ENCODE measurements around the gene USP14. TPM values are rescaled to one million over a fixed set of nuclear protein-coding genes. Genes with fewer than 3 reads are reported as not detected.

USP14 gene
- total RNA-seq, 2 experiments from 2014 or later: 21.3 to 88.3 TPM

- no peak for TF ChIP-seq EZH2phosphoT487 (IDR thresholded peaks at IDR 0.05; ENCODE audit: borderline replicate concordance, low read depth, low read length)
- no peak for TF ChIP-seq CTCF (conservative IDR thresholded peaks at IDR 0.05; ENCODE audit: low read length)
- BruUV-seq (replicated peaks): no TSS peak
- H3K27ac ChIP-seq (ENCODE audit: low read depth, low read length, poor library complexity, severe bottlenecking): no peak overlapping the region
- no peaks in the 10 kb centered on the region for H3K9me2 ChIP-seq (ENCODE audit: insufficient read depth, low read length)
- peaks cover 83% of the 10 kb centered on the region for H3K36me3 ChIP-seq (ENCODE audit: insufficient read depth, low read length)
- H3K4me2 ChIP-seq (ENCODE audit: low read length): no peak overlapping the region
- ChIA-PET CTCF (ENCODE audit: unreplicated experiment) (no interaction called here), POLR2A (interaction anchor here (0.6 to 1.8 kb wide), 3 partner anchors 11 to 45 kb away, joined by 3 to 6 read pairs (median 4); no protein-coding TSS in a partner anchor)
- no peaks in the 10 kb centered on the region for H3K9me3 ChIP-seq (ENCODE audit: low read length)
- H4K20me1 ChIP-seq (ENCODE audit: insufficient read depth, low read length): no peaks in the 10 kb centered on the region
- H3K79me2 ChIP-seq (ENCODE audit: insufficient read depth, low read depth, low read length): no peaks in the 10 kb centered on the region
- H3K4me3 ChIP-seq (ENCODE audit: low read depth, low read length, poor library complexity, severe bottlenecking): no peak overlapping the region
- DNase-seq (ENCODE audit: low spot score): no peak
- H2AFZ ChIP-seq (ENCODE audit: low read length): no peak overlapping the region
- H3K4me1 ChIP-seq (ENCODE audit: insufficient read depth, low read length, poor library complexity, severe bottlenecking): no peaks in the 10 kb centered on the region
- intact Hi-C loops (cut with micrococcal nuclease; ENCODE audit: unreplicated experiment): loop anchor here (10.0 kb wide), 1 partner anchor 49 kb away; no protein-coding TSS in a partner anchor
Observed at GRCh38 chr18:225745-226144, 67.4 kb downstream of the USP14 start.

DNA sequence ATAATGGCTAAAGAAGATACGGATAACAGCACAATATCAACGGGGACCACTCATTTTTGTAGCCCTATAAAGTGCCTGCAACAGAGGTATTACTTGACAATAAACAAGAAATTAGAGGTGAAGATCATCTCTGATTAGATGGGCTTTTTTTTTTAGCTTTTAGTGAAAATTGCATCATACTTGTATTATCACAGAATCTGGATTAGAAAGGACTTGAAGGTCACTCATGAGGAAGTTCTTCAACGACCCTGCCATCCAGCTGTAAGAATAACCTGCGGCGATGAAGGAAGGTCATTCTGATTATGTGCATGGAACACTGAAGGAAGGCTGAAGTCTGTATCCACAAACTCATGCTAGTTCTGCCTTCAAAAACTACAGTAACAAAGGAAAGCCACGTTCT, 69.0 kb downstream of the USP14 start:
- Histone ChIP-seq H3K4me2 (ENCODE audit: low read length) (no peak overlapping the region), H3K4me1 (ENCODE audit: insufficient read depth, low read length, poor library complexity, severe bottlenecking) (no peaks in the 10 kb centered on the region), H4K20me1 (ENCODE audit: insufficient read depth, low read length) (no peaks in the 10 kb centered on the region), H3K36me3 (ENCODE audit: insufficient read depth, low read length) (peaks cover 76% of the 10 kb centered on the region), H3K9me3 (ENCODE audit: low read length) (no peaks in the 10 kb centered on the region), H3K27ac (ENCODE audit: low read depth, low read length, poor library complexity, severe bottlenecking) (no peak overlapping the region), H3K9me2 (ENCODE audit: insufficient read depth, low read length) (no peaks in the 10 kb centered on the region), H3K79me2 (ENCODE audit: insufficient read depth, low read depth, low read length) (no peaks in the 10 kb centered on the region), H2AFZ (ENCODE audit: low read length) (no peak overlapping the region), H3K4me3 (ENCODE audit: low read depth, low read length, poor library complexity, severe bottlenecking) (no peak overlapping the region)
- TF ChIP-seq CTCF (conservative IDR thresholded peaks at IDR 0.05; ENCODE audit: low read length): no peak
- TF ChIP-seq EZH2phosphoT487 (IDR thresholded peaks at IDR 0.05; ENCODE audit: borderline replicate concordance, low read depth, low read length): no peak
- BruUV-seq (replicated peaks): no TSS peak
- ChIA-PET CTCF (ENCODE audit: unreplicated experiment) (no interaction called here), POLR2A (interaction anchor here (0.5 to 1.2 kb wide), 2 partner anchors 35 to 91 kb away, joined by 3 to 4 read pairs; no protein-coding TSS in a partner anchor)
- no peak for DNase-seq (ENCODE audit: low spot score)
- intact Hi-C loops (cut with micrococcal nuclease; ENCODE audit: unreplicated experiment): loop anchor here (10.0 kb wide), 1 partner anchor 47 kb away; no protein-coding TSS in a partner anchor

GRCh38 chr18:227902-228301, 69.5 kb downstream of the USP14 start:
- CTCF ChIA-PET (ENCODE audit: unreplicated experiment): no interaction called here
- no peaks in the 10 kb centered on the region for H3K9me2 ChIP-seq (ENCODE audit: insufficient read depth, low read length)
- H3K9me3 ChIP-seq (ENCODE audit: low read length): no peaks in the 10 kb centered on the region
- POLR2A ChIA-PET: interaction anchor here (1.2 kb wide), 1 partner anchor 35 kb away, joined by 4 read pairs; no protein-coding TSS in a partner anchor
- no peak for DNase-seq (ENCODE audit: low spot score)
- H3K4me1 ChIP-seq (ENCODE audit: insufficient read depth, low read length, poor library complexity, severe bottlenecking): no peaks in the 10 kb centered on the region
- no peaks in the 10 kb centered on the region for H3K79me2 ChIP-seq (ENCODE audit: insufficient read depth, low read depth, low read length)
- no peak overlapping the region for H3K4me3 ChIP-seq (ENCODE audit: low read depth, low read length, poor library complexity, severe bottlenecking)
- H4K20me1 ChIP-seq (ENCODE audit: insufficient read depth, low read length): no peaks in the 10 kb centered on the region
- H3K36me3 ChIP-seq (ENCODE audit: insufficient read depth, low read length): peaks cover 74% of the 10 kb centered on the region
- H3K27ac ChIP-seq (ENCODE audit: low read depth, low read length, poor library complexity, severe bottlenecking): no peak overlapping the region
- no TSS peak for BruUV-seq (replicated peaks)
- no peak overlapping the region for H2AFZ ChIP-seq (ENCODE audit: low read length)
- H3K4me2 ChIP-seq (ENCODE audit: low read length): no peak overlapping the region
- TF ChIP-seq EZH2phosphoT487 (IDR thresholded peaks at IDR 0.05; ENCODE audit: borderline replicate concordance, low read depth, low read length): no peak
- no peak for TF ChIP-seq CTCF (conservative IDR thresholded peaks at IDR 0.05; ENCODE audit: low read length)
- intact Hi-C loops (cut with micrococcal nuclease; ENCODE audit: unreplicated experiment): loop anchor here (10.0 kb wide), 1 partner anchor 47 kb away; no protein-coding TSS in a partner anchor

Data from OCI-LY7 (cell line).